Glomerular visceral epithelial cell (primary cell): ENCODE measurements around the gene KRTAP9-8.
"Not testable (repeated sequence)": the region's sequence is repeated elsewhere in the genome, so short reads cannot be mapped to it uniquely, and the experiment has no call there.

ENCODE experiments used
- DNase-seq: peaks from one replicate; pipeline ENCODE4 v3.0.0-alpha.2; 2016; ENCODE audit errors: extremely low spot score

The KRTAP9-8 gene

GRCh38 chr17:41255381-41256290, 17.8 kb downstream of the KRTAP9-8 start, which contains the start of gene KRTAP9-9:
Gene KRTAP9-9 (plus strand): TSS chr17:41255384.
- DNase-seq, result not testable (repeated sequence)

- DNase-seq, result no peak
These were observed 18.5 kb downstream of the KRTAP9-8 start for GRCh38 chr17:41256291-41256685.

- no peak for DNase-seq
These were observed 20.6 kb downstream of the KRTAP9-8 start for GRCh38 chr17:41258406-41258805.

- DNase-seq, result no peak
These were observed 25.4 kb downstream of the KRTAP9-8 start for GRCh38 chr17:41263212-41263611.

GRCh38 chr17:41264599-41264998, 26.8 kb downstream of the KRTAP9-8 start:
- no peak for DNase-seq

GRCh38 chr17:41265078-41265477, 27.3 kb downstream of the KRTAP9-8 start, which contains the start of gene KRTAP9-6:
Gene KRTAP9-6 (plus strand): TSS chr17:41265378. CDS start chr17:41265378, 0 bp downstream.
- no peak for DNase-seq

- DNase-seq, result no peak
These were observed 29.9 kb downstream of the KRTAP9-8 start for GRCh38 chr17:41267711-41268110.

- not testable (repeated sequence) for DNase-seq
These were observed 33.5 kb downstream of the KRTAP9-8 start for GRCh38 chr17:41271323-41271722.

- DNase-seq, result no peak
These were observed 34.1 kb downstream of the KRTAP9-8 start for GRCh38 chr17:41271858-41272257.

GRCh38 chr17:41275648-41276190, 37.9 kb downstream of the KRTAP9-8 start, which contains the start of gene KRTAP9-7:
Gene KRTAP9-7 (plus strand): TSS chr17:41275698. CDS start chr17:41275698, 0 bp downstream.
- not testable (repeated sequence) for DNase-seq

GRCh38 chr17:41278176-41278955, 40.6 kb downstream of the KRTAP9-8 start:
- DNase-seq, result peak; percentile 70

- DNase-seq, result no peak
These were observed 46.2 kb downstream of the KRTAP9-8 start for GRCh38 chr17:41284043-41284442.

GRCh38 chr17:41284546-41284945, 46.7 kb downstream of the KRTAP9-8 start:
- no peak for DNase-seq

GRCh38 chr17:41287050-41287449, 49.3 kb downstream of the KRTAP9-8 start:
- no peak for DNase-seq
